Activated CD8-positive, alpha-beta memory T cell treated with anti-CD3 and anti-CD28 coated beads, Interleukin-2, amount 50 U/mL, for 1 hour (primary cell): ENCODE results near the gene ZSWIM4.

Experiments
- DNase-seq: peaks from one replicate; pipeline ENCODE4 v3.0.0-alpha.2; 2020; ENCODE audit errors: extremely low read depth

The ZSWIM4 gene

DNA sequence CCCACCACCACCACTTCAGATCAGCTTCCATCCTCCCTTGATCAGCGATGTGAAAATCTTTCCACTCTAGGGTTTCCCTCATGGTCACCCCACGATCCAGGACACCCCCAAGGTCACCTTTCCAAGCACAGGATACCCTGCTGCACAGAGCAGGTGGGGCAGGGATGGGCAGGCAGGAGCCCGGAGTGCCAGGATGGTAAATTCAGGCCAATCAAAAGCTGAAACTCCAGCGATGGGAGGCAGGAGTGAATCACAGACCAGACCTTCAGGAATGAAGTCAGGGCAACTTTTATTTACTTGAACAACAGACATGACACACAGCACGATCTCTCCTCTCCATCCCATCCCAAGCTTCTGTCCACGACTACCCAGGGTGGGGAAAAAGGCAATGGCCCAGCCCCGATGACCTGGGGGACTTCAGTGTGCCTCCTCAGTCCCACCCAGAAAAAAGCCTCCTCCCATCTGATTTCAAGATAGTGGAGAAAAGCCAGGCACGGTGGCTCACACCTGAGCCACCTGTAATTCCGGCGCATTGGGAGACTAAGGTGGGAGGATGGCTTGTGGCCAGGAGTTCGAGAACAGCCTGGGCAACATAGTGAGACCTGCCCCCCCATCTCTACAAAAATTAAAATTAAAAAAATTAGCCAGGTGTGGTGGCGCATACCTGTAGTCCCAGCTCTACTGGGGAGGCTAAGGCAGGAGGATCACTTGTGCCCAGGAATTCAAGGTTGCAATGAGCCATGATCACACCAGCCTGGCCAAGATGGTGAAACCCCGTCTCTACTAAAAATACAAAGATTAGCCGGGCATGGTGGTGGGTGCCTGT, 39.2 kb downstream of the ZSWIM4 start:
- no peak for DNase-seq

DNA sequence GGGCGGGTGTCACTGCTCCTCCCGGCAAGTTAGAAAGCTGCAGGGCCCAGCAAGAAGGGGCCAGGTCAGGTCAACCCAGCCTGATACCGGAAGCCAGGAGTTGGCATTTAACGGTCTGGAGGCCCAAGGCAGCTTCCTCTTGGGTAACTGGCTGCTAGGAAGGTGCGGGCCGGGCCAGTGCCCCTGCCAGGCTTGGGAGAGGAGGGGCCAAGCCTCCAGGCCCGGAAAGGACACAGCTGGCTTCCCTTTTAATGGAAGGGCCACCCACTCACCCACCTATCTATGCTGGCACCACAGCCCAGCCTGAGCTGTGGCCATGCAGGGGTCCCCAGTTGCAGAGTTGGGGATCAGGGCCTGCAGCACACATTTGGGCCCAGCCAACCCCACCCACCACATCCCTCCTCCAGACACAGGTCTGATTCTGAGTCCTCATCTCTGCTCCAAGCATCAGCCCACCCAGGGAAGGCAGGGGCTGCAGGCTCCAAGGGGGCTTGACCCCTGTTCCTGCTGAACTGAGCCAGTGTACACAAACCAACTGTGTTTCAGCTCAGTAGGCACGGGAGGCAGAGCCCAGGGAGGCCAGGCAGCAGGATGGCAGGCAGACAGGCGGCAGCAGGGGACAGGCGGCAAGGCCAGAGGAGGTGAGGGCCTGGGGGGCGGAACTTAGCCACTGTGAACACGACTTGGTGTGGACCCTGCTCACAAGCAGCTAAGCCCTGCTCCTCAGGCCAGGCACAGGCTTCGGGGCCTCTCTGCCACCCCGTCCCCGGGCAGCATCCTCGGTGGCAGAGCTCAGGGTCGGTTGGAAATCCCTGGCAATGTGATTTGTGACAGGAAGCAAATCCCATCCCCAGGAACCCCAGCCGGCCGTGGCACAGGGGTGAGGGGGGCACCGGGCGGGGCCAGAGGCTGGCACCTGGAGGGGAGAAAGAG, 40.8 kb downstream of the ZSWIM4 start:
- DNase-seq: no peak

DNA sequence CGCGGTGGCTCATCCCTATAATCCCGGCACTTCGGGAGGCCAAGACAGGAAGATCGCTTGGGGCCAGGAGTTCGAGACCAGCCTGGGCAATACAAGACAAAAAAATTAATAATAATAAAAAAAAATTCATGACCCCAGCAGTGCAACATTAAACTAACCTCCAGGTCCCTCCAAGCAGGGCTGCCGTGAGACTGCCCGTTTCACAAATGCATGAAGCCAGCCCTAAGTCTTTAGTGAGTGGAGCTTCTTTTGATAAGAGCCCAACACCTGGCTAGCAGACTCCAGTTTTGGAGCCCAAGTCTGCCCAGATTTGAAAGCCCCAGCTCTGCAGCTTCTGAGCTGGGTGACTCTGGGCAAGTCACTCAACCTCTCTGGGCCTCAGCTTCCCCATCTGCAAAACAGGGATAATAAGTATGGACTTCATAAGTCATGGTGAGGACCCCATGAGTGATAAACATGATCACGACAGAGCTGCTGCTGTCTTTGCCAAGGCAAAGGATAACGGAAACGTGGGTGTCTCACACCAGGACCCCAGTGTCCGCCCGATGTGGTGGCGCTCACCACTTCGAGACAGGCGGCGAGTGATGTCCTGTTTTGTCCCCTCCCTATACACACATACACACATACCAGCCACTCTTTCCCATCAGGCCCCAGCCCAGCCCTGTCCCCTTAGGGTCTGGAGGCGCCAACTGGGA, 43.3 kb downstream of the ZSWIM4 start:
- DNase-seq: no peak

DNA sequence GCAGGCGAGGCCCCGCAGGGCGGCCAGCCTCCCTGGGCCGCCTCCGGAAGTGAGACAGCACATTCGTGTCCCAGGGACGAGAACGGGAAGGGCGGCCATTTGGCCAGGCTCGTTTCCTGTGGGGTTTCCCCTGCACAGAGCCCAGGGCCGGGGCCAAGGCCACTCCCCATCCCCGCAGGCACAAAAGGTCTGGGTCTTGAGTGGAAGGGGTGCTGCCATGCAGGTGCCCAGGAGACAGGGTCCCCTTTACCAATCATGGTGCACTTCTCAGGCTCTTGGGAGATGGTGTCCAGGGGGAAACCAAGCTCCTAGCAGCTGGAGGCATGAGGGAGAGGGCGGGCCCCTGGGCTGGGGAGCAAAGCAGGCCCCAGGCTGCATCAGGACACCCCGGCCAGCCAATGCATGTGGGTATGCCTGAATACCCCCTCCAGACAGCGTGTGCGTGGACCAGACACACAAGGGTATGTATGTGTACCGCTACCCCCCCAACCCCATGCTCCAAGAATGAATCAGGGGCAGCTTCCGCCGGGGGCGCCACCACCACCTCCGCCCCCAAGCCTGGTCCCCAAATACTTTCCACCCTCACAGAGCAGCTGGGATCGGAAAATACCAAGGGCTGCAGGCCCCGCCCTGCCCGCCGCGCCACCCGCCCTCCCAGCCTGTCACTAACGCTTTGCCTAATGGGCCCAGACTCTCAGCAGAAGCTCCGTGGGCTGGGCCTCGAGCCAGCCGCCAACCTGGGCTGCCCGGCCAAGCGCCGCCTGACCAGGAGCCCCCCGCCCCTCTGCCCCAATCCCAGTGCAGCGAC, 44.1 kb downstream of the ZSWIM4 start:
- peak; percentile 80 for DNase-seq

DNA sequence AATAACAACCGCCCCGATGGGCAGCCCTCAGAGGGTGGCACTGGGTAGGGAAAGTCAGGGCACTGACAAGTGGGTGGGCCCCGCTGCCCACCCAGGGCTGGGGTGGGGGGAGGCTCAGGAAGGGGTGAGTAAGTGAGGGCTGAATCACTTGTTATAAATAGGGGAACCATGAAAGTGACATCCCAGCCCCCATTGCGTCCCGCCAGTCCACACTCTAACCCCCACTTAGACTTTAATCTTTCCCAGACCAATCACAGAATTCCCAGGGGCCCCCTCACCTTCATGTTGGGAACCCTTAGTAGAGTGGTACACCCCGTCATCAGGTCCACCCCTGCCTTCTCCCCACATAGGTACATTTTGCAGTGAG, 44.7 kb downstream of the ZSWIM4 start:
- no peak for DNase-seq

DNA sequence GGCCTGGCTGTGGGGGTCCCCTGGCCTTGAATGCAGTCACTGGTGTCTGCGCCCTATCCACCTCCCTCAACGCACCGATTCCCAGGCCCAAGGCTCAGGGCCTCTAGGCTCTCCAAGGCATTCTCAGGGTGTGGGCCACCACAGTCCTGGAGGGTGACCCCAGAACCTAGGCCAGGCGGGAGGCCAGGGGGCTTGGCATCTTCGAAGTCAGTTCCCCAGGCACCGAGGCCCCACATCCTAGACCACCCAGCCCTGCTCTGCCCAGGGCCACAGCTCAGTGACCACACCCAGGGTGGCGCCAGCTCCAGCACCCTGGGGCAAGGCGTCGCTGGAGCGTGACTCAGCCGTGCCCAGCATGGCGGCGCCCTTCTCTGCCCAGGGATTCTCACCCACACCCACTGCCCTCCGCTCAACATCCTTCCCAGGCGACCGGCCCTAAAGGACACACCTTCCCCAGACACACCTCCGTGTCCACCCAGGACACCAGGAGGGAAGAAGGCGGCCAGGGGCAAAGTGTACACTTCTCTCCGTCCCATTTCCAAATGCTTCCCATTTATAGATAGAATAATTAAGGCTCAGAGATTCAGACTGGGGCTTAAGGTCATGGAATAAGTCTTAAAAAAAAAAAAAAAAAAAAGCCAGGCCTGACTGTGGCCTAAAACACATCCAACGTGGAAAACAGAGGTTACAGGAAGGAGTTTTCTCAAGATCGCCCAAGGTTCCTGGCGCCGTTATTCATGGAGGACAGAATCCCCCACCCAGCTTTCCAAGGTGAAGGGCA, 45.3 kb downstream of the ZSWIM4 start:
- DNase-seq: no peak

DNA sequence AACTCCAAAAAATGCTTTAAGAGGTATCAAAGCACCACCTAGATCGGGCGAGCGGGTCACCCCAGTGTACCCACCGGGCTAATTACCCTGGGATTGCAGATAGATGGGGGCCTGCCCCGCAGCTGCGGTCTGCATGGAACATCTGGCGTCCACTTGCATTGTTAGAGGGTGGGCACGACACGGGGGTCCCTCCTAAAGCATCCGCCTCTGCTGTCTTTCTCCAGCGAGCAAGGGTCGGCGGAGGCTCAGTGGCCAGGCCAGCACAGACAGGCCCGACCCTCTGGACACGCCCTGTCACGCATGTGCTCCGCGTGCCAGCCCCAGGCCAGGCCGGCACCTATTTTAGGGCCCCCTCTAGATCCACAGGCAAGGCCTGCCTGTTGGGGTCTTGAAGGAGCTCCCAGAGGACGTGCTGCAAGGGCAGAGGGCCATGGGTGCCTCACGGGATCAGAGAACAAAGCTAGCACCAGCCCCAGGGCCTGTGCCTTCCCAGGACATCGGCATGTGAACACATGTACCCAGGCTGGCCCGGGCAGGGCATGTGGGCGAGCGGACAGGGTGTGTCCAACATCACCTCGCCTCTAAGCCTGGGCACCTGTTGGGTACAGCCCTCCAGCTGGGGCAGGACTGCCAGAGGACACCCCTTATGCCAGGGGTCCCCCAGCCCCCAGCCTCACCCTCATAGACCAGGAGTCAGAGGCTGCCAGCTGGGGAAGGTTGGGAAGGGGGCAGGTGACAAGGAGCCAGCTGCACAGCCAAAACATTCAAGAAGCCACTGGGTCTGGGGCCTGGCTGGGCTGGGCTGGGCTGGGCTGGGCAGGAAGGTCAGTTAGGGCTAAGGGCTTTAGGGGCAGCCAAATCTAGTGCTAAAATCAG, 46.1 kb downstream of the ZSWIM4 start:
- DNase-seq: no peak

DNA sequence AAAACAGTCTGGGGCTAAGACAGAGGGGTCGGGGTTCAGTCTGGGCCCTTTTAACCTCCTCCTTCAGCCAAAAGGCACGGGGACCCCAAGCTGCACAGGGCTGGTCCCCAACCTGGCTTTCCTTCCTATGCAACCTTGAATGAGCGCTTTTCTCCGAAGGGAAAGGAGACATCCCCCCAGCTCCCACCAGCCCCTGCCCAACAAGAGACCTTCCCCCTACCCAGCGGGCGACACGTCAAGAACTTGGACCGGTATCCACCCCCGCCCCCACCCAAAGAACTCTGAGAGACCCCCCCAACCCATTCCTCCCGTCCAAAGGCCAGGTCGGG, 46.7 kb downstream of the ZSWIM4 start:
- no peak for DNase-seq

DNA sequence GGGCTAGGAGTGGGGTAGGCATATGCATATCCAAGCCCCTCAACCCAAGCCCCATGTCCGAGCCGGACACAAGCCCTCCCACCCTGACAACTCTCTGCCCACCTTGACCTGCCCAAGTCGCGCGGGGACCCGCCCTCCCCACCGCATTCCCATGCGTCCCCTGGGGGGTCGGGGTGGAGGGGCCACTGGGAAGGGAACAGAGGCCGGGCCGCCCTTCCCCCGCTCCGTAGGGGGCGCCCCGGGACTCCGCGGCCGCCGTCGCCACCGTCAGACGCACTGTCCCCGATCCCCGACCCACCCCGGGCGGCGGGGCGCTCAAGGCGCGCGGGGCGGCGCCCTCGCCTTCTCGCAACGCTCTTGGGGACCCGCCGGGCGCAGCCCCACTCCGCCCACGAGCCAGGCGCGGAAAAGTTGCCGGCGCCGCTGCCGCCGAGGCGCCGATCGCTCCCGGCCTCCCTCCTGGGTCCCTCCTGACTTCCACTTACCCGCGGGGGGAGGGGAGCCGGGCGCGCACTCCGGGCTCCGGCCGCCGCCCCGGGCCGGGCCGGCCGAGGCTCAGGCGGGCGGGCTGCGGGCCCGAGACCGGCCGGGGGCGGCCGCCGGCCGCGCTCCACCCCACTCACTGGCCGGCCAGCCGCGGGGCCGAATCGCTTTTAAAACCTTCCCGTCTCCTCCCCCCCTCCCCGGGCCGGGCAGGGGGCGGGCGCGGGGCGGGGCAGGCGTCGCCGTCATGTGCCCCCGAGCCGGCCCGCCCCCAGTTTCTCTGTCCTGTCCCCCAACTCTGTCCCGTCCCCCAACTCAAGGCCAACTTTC, 47.3 kb downstream of the ZSWIM4 start:
- DNase-seq: no peak

DNA sequence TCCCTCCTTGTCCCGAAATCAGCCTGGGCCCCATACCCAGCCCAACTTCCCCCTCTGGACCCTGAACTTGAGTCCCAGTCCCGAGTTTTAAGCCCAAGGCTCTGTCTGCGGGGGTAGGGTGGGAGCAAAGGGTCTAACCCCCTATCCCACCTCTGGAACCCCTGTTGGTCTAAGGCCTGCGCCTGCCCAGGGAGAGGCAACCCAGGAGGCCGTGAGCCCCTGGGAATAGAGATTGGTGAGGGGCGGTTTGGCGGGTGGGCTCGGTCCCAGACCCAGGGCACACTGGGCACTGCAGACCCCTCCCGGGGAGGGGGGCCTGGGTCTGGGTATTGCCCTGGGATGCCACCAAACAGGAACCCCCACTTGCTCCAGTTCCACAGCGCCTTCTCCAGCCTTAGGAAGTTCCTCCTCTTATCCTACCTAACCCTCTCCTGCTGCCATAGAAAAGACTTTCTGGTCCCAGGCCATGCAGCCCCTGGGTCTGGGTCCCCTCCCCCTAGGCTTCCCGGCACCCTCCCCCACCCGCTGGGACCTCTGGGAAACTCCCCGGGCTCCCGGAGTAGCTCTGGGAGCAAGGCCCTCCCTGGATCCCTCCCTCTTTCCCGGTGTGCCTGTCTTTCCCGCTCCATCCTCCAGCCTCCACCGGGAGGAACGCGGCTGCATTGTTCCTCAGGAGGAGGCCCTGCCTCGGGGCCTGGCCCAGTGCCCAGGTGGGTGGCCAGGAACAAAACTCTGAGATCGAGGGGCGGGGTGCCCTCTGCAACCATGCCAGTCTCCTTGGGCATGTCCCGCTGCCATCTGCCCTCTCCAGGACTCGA, 48.1 kb downstream of the ZSWIM4 start:
- no peak for DNase-seq

DNA sequence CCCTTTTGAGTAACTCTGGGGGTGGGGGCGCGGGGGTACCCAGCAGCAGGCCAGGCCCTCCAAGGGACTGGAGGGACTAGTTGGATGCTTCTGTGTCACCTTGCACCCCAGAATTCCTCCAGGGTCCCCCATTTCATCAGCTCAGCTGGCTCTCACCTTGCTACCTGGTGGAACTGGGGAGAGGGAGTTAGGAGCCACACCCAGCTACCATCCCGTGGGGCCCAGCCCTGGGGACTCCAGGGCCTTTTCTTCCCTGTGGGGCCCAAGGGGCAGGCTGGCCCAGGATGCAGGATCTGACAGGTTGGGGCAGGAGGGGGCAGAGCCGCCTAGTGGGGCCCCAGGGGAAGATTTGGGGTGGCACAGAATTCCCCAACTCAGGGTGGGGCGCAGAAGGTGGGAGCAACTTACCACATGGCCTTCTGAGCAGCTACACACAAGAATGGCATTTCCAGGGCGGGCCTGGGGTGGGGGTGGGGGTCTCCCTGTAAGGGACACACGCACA, 48.9 kb downstream of the ZSWIM4 start:
- no peak for DNase-seq

DNA sequence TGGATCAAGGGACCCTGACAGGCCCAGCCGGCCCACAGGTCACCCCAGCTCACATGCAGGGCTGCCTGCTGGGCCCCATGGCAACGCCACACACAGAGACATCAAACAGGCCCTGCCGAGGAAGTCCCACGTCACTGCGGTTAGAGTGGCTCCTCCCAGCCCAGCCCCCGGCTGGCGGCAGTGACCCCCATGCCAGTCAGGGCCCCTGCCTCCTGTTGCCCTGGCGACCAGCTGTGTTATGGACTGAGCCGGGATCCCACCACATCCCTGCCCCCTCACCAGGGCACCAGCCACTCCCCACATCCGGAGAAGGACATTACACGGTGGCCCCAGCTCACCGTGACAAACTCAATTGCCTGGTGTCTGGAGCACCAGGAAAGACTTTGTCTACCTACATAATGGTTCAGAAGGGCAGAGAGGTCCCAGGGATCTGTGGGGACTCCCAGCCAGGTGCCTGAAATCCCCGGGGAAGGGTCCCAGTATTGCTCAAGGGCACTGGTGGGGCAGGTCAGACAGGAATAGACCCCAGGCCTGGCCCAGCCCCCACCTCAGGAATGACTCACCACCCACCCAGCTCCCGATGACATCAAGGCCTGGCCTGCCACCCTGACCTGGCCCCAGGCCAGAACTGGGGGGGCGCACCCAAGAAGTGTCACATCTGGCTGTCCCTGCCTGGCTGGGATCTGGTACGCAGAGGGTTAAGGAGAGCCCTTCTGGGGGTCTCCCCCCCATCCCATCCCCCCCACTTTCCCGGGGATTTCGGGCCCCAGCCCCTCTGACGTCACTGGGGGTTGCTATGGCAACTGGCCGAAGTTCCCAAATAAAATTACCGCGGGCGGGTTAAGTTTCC, 51.5 kb downstream of the ZSWIM4 start:
- peak; percentile 98 for DNase-seq

DNA sequence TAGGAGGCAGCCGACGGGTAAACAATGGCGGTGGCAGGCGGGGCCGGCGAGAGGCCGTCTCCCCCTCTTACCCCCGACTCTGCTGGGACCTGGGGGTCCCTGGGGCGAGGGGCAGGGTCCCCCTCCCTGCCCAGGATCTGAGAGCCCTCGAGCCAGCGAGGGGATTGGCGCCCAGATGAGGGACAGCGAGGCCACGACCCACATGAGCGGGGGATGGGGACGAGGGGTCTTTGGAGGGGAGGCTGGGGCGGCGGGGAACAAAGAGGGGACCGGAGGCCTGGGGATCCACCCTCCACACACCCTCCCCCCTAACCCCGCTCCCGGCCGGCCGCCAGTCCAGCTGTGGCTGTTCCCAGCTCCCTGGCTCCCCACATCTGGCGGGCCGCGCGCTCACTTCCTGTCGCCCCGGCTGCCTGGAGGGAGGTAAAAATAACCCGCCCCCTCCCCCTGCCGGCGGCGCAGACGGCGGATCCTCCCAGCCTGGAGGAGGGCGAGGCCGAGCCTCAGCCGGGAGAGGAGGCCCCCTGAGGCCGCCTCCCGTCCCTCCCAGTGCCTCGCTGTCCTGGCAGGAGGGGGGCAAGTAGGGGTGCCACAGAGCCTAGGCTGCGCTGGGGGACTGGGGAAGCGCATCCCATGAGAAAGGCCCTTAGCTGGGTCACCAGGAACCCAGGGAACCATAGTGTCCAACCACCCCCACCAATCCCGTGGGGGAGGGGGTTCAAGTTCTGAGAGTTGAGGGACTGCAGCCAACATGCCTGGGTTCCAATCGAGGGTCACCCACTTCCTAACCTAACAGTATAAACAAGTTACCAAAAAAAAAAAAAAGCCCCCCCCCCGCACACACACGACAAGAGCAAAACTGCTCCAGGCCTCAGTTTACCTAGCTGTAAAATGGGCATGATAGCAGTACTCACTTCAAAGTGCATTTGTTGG, 52.4 kb downstream of the ZSWIM4 start:
- no peak for DNase-seq

DNA sequence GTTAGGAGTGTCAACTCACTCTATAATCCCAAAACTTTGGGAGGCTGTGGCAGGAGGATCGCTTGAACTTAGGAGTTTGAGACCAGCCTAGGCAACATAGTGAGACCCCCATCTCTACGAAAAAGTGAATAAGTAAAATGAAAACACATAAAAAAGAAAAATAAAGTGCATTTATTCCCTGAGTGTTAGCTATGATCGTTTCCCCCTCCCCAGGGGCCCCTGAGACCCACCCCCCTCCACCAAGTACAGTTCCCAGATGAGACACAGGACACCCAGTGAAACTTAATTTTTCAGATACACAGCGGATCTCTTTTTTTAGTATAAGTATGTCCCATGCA, 53.1 kb downstream of the ZSWIM4 start:
- DNase-seq: no peak

DNA sequence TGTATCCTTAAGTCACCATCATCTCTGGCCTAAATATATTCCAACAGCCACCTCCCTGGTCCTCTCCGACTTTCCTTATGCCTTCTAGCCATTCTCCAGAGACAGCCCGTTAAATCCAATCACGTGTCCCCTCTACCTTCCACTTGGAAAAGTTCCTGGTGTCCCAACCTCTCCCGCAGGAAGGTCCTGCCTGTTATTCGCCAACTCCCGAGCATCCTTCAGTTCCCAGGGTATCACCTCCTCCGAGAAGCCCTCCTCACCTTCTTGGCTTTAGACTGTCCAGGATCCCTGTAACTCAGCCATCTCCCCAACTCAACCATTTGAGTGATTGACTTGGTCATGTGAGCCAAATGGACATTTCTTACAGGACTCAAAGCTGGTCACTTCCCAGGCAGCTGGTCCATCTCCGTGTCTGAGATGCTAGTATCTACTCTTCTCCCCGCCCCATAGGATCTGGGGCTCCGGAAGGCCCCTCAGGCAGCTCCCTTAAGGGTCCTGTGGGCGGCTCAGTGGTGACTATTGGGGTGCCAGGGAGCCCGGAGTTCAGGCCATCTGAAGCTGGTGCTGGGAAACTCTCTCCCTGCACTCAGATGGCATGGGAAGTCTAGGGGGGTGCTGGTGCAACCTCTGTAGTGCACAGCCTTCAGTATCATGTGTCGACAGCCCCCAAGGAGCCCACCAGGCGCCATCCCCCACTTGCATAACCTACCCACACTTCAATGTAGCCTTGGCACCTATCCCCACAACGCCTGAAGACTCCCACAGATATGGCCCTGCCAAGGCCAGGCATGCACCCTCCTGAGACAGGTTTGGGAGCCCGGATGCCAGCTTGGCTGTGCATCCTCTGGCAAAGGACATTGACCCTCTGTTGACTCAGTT, 53.8 kb downstream of the ZSWIM4 start:
- DNase-seq: no peak
